Measurements from ENCODE around the gene PAQR6.

GRCh38 chr1:156295391-156295947 lies 47.6 kb upstream of the PAQR6 start, which contains the start of gene GLMP:
- TF ChIP-seq POLR2A (IDR thresholded peaks at IDR 0.05): peak in 1 of 4 donors; percentile 60
- TF ChIP-seq, protein P1, sequence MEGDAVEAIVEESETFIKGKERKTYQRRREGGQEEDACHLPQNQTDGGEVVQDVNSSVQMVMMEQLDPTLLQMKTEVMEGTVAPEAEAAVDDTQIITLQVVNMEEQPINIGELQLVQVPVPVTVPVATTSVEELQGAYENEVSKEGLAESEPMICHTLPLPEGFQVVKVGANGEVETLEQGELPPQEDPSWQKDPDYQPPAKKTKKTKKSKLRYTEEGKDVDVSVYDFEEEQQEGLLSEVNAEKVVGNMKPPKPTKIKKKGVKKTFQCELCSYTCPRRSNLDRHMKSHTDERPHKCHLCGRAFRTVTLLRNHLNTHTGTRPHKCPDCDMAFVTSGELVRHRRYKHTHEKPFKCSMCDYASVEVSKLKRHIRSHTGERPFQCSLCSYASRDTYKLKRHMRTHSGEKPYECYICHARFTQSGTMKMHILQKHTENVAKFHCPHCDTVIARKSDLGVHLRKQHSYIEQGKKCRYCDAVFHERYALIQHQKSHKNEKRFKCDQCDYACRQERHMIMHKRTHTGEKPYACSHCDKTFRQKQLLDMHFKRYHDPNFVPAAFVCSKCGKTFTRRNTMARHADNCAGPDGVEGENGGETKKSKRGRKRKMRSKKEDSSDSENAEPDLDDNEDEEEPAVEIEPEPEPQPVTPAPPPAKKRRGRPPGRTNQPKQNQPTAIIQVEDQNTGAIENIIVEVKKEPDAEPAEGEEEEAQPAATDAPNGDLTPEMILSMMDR (IDR thresholded peaks at IDR 0.05): no peak

Data from upper lobe of left lung (tissue), 4 donors.